ENCODE measurements around the gene ABTB2.

DNA sequence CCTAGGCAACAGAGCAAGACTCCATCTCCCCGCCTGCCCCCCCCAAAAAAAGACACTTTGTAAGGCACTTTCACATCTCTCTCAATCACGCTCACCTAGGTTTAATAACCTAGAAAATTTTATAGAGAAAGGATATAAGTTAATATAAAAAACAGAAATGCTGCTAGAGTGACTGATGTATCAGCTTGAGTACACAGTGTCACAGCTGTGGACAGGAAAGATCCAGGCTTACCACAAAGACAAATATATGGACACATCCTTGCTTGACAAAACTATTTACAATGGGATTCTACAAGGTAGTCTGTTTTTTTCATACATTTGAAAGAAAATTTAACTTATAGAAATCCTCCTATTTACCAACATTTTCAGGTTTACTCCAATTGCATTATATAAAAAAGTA lies 96.7 kb downstream of the ABTB2 start:
- TF ChIP-seq, protein P1, sequence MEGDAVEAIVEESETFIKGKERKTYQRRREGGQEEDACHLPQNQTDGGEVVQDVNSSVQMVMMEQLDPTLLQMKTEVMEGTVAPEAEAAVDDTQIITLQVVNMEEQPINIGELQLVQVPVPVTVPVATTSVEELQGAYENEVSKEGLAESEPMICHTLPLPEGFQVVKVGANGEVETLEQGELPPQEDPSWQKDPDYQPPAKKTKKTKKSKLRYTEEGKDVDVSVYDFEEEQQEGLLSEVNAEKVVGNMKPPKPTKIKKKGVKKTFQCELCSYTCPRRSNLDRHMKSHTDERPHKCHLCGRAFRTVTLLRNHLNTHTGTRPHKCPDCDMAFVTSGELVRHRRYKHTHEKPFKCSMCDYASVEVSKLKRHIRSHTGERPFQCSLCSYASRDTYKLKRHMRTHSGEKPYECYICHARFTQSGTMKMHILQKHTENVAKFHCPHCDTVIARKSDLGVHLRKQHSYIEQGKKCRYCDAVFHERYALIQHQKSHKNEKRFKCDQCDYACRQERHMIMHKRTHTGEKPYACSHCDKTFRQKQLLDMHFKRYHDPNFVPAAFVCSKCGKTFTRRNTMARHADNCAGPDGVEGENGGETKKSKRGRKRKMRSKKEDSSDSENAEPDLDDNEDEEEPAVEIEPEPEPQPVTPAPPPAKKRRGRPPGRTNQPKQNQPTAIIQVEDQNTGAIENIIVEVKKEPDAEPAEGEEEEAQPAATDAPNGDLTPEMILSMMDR (conservative IDR thresholded peaks at IDR 0.05; ENCODE audit: low read length) = no peak
- no peak for TF ChIP-seq EZH2phosphoT487 (IDR thresholded peaks at IDR 0.05; ENCODE audit: borderline replicate concordance, low read depth, low read length)
